Cardiac muscle cell (in vitro differentiated cells and primary cell): ENCODE measurements around the gene MRPS18B. TPM values are rescaled to one million over a fixed set of nuclear protein-coding genes. Genes with fewer than 3 reads are reported as not detected.

Source experiments
- DNase-seq, 2 donors: peaks; one replicate each; pipeline versions ENCODE4 v3.0.0 to v3.0.0-alpha.2; 2010 to 2017; ENCODE audit warnings: low read depth in 1 of 2, low spot score in 1 of 2
- H3K27ac ChIP-seq: fragments of 200-600 bp; sonication (generic); 2 replicates; pipeline ENCODE4 v1.5.1; 2016
- H3K27me3 ChIP-seq: fragments of 200-600 bp; sonication (generic); 2 replicates; pipeline ENCODE4 v1.6.0; 2016; ENCODE audit warnings: control low read depth
- H3K36me3 ChIP-seq: fragments of 200-600 bp; sonication (generic); 2 replicates; pipeline ENCODE4 v1.5.1; 2016; ENCODE audit warnings: control low read depth
- H3K4me1 ChIP-seq: fragments of 200-600 bp; sonication (generic); 2 replicates; pipeline ENCODE4 v1.8.1; 2017; ENCODE audit warnings: low read depth, mild to moderate bottlenecking, mixed run types
- H3K4me3 ChIP-seq: fragments of 200-600 bp; sonication (generic); 2 replicates; pipeline ENCODE4 v1.5.1; 2016; ENCODE audit warnings: mild to moderate bottlenecking
- H3K9me3 ChIP-seq: fragments of 200-600 bp; sonication (generic); 2 replicates; pipeline ENCODE4 v1.5.1; 2017; ENCODE audit warnings: low read depth, mild to moderate bottlenecking, control low read depth
- polyA plus RNA-seq: library from polyadenylated mRNA; unstranded; fragments of >200 nt; fragmentation: Nextera tagmentation; extraction: Ambion mirVana; gene quantifications from 2 replicates; pipeline ENCODE4 v1.2.1, GENCODE V29; 2016
- total RNA-seq: library from RNA; depleted of rRNA; stranded (reverse); fragments of >200 nt; gene quantifications from 2 replicates; pipeline ENCODE4 v1.2.3, GENCODE V29; 2016
- TF ChIP-seq, protein P1 (sequence below): IDR thresholded peaks from 2 replicates; pipeline ENCODE4 v1.5.1; 2012; ENCODE audit warnings: low read depth, mild to moderate bottlenecking, low read length

Gene MRPS18B
- total and polyA plus RNA-seq, 2 experiments from 2014 or later, result 58.2 to 107 TPM

DNA sequence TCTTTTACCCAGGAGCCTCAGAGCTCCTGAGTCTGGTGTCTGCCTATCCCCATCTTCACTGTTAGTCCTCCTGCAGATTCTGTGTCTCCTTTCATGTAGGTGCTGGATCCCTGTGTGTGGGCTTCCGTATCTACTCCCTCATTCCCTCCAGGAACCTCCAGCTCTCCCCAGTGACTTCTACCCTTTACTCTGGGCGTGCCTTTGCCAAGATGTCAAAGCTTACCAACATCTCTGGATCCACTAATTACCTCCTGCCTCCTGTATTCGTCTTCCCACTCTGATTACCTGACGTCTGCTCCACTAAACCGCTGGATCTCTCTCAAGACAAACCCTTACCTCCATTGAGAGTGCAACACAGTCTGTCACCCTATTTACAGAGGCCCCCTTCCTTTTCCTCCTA, 27.1 kb downstream of the MRPS18B start:
- no peaks in the 10 kb centered on the region for H3K27me3 ChIP-seq
- H3K4me3 ChIP-seq, result no peak overlapping the region
- DNase-seq, result no peak
- H3K36me3 ChIP-seq, result peaks cover 14% of the 10 kb centered on the region
- no peaks in the 10 kb centered on the region for H3K9me3 ChIP-seq
- H3K27ac ChIP-seq, result peak overlapping the region; percentile 54
- H3K4me1 ChIP-seq, result peaks cover 7% of the 10 kb centered on the region
- TF ChIP-seq, protein P1, sequence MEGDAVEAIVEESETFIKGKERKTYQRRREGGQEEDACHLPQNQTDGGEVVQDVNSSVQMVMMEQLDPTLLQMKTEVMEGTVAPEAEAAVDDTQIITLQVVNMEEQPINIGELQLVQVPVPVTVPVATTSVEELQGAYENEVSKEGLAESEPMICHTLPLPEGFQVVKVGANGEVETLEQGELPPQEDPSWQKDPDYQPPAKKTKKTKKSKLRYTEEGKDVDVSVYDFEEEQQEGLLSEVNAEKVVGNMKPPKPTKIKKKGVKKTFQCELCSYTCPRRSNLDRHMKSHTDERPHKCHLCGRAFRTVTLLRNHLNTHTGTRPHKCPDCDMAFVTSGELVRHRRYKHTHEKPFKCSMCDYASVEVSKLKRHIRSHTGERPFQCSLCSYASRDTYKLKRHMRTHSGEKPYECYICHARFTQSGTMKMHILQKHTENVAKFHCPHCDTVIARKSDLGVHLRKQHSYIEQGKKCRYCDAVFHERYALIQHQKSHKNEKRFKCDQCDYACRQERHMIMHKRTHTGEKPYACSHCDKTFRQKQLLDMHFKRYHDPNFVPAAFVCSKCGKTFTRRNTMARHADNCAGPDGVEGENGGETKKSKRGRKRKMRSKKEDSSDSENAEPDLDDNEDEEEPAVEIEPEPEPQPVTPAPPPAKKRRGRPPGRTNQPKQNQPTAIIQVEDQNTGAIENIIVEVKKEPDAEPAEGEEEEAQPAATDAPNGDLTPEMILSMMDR, result no peak

DNA sequence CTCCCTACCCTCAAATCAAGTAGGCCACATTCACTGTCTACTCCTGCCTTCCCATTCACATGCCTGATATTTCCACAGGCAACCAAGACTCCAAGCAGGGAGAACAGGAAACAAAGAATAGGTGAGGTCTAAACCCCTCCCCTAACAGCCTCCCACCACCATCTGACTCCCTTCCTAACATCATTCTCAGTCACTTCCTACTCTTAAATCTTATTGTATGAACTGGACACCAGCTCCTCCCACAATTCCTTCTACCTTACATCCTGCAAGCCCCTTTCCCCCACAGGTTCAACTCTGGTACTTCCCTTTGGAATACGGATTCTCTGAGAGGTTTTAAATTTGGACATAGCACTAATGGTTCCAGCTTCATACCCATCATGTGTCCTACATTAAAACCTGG, 28.3 kb downstream of the MRPS18B start:
- H3K4me1 ChIP-seq, result peaks cover 7% of the 10 kb centered on the region
- TF ChIP-seq, protein P1, result no peak
- DNase-seq, result no peak
- no peaks in the 10 kb centered on the region for H3K9me3 ChIP-seq
- peaks cover 8% of the 10 kb centered on the region for H3K36me3 ChIP-seq
- peak overlapping the region; percentile 60 for H3K27ac ChIP-seq
- no peak overlapping the region for H3K4me3 ChIP-seq
- no peaks in the 10 kb centered on the region for H3K27me3 ChIP-seq

DNA sequence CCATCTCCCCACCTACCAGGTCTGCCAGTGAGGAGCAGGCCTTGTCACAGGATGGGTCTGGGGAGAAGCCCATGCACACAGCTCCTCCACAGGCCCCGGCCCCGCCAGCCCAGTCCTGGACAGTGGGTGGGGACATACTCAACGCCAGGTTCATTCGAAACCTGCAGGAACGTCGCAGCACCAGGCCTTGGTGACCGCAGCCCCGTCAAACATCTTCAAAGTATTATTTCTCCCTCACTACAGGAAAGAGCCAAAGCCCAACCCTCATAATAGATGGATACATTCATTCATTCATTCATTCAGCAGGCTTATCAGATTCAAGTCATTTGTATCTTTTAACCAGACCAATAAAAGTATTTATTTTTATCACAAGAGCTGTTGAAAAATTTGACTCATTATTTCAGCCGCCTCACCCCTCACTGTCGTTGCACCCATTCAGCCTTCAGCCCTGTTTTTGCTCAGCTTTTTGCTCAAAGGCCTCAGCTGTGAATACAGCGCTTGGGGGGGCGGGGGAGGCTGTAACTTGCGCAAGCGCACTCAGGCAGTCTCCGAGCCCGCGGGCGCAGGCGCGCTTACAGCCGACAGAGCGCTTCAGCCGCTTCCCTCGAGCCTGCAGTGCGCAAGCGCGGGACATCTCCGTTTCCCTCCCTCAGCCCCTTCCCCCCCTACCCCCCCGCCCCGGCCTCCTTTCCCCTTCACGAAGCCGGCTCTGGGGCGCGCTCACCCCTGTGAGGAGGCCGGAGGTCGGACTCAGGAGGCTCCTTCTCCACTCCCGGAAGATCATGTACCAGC, 29.0 kb downstream of the MRPS18B start, which contains the start of gene C6orf136:
Gene C6orf136 (plus strand): TSS at position 684 of the 792 bp plus-strand sequence. CDS start 99 bp downstream, at position 783.
- Histone ChIP-seq H3K4me3 (peak within 1 kb of the TSS; percentile 64), H3K27ac (peak within 1 kb of the TSS; percentile 83), H3K4me1 (peaks cover 7% of the 10 kb centered on the region), H3K9me3 (no peaks in the 10 kb centered on the region), H3K36me3 (peaks cover 10% of the 10 kb centered on the region), H3K27me3 (no peaks in the 10 kb centered on the region)
- peak; percentile 93 to 95 for DNase-seq
- TF ChIP-seq, protein P1, result no peak

- H3K9me3 ChIP-seq, result no peaks in the 10 kb centered on the region
- H3K4me3 ChIP-seq, result peak overlapping the region; percentile 64
- peak overlapping the region; percentile 83 for H3K27ac ChIP-seq
- H3K4me1 ChIP-seq, result peaks cover 7% of the 10 kb centered on the region
- TF ChIP-seq, protein P1, result no peak
- H3K27me3 ChIP-seq, result no peaks in the 10 kb centered on the region
- peak; percentile 55 to 88 for DNase-seq
- peaks cover 18% of the 10 kb centered on the region for H3K36me3 ChIP-seq
Observed at GRCh38 chr6:30647242-30648116, 29.8 kb downstream of the MRPS18B start.

DNA sequence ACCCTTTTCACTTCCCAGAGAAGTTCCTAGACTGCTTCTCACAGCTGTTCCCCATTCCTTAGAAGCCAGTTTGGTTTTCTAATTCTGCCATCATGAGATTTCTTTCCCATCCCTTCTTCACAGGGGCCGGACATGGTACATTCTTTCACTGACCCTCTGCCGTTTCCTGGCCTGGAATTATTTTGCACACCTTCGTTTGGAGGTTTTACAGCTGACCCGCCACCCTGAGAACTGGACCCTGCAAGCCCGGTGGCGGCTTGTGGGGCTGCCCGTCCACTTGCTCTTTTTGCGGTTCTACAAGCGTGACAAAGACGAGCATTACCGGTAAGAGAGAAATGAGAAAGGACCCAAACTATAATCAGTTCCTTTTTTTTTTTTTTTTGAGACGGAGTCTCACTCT, 33.5 kb downstream of the MRPS18B start:
- Histone ChIP-seq H3K27me3 (no peaks in the 10 kb centered on the region), H3K36me3 (peaks cover 49% of the 10 kb centered on the region), H3K9me3 (no peaks in the 10 kb centered on the region), H3K4me3 (no peak overlapping the region), H3K27ac (no peak overlapping the region), H3K4me1 (peaks cover 5% of the 10 kb centered on the region)
- no peak for DNase-seq
- TF ChIP-seq, protein P1, result no peak
